Heart right ventricle (tissue), 16 donors: Measurements from ENCODE around the gene ANKS4B. TPM values are rescaled to one million over a fixed set of nuclear protein-coding genes. Genes with fewer than 3 reads are reported as not detected.
A peak's percentile ranks its signal among the peaks of the same experiment; 100 is the strongest.

Experiments
- ATAC-seq, 8 donors: fragments of 200-7000 bp; cut with Tn5 transposase; one replicate each; pipeline ENCODE4 v1.9.1; 2020; ENCODE audit warnings: mild to moderate bottlenecking in 8 of 8, moderate library complexity in 8 of 8, moderate number of reproducible peaks in 1 of 8
- DNase-seq, 2 donors: peaks; one replicate each; pipeline ENCODE4 v3.0.0-alpha.2; 2020
- H3K27ac ChIP-seq, 10 donors: fragments of 200-600 bp; sonication (generic) in 2 of 10; one replicate each; pipeline versions ENCODE4 v1.5.0 to v1.8.0; 2020 to 2022; ENCODE audit warnings: mild to moderate bottlenecking in 3 of 10
- H3K27me3 ChIP-seq, 7 donors: fragments of 200-600 bp; one replicate each; pipeline ENCODE4 v1.8.0; 2021 to 2022; ENCODE audit warnings: mild to moderate bottlenecking in 2 of 7
- H3K36me3 ChIP-seq, 9 donors: fragments of 200-600 bp; sonication (generic) in 1 of 9; one replicate each; pipeline versions ENCODE4 v1.5.0 to v1.8.0; 2020 to 2022; ENCODE audit warnings: mild to moderate bottlenecking in 2 of 9
- H3K4me1 ChIP-seq, 9 donors: fragments of 200-600 bp; sonication (generic) in 1 of 9; one replicate each; pipeline versions ENCODE4 v1.5.0 to v1.8.0; 2020 to 2022; ENCODE audit warnings: mild to moderate bottlenecking in 4 of 9
- H3K4me3 ChIP-seq, 10 donors: fragments of 200-600 bp; sonication (generic) in 2 of 10; one replicate each; pipeline versions ENCODE4 v1.5.0 to v1.8.0; 2020 to 2022; ENCODE audit warnings: mild to moderate bottlenecking in 7 of 10, moderate library complexity in 2 of 10
- H3K9me3 ChIP-seq, 11 donors: fragments of 200-600 bp in 10 of 11; sonication (generic) in 2 of 11; one replicate each; pipeline versions ENCODE4 v1.5.0 to v1.8.0; 2013 to 2022; ENCODE audit warnings: mild to moderate bottlenecking in 2 of 11, control low read depth in 1 of 11, moderate library complexity in 1 of 11
- WGBS, 2 donors: extraction: QIAGEN DNeasy Blood & Tissue Kit; methylation state at CpG; one replicate each; pipeline ENCODE4 v1.1.7; 2013; ENCODE audit warnings: inconsistent platforms in 1 of 2; 5-methylcytosine and 5-hydroxymethylcytosine counted together
- intact Hi-C, 10 donors: fragments of 100-400 bp; cut with DNase I; formaldehyde crosslinking; loops; one replicate each; pipeline versions ENCODE4 v1.11.1 to v1.14.2; 2022
- polyA plus RNA-seq, 2 donors: library from polyadenylated mRNA; stranded (reverse); fragments of 200-250 nt; gene quantifications; one replicate each; pipeline ENCODE4 v1.2.3, GENCODE V29; 2013
- total RNA-seq, 10 donors: library from RNA; stranded (reverse); fragmentation: NEBNext Ultra II Directional in 3 of 10; extraction: Animal tissue kit (Norgen Biotek cat#: 25700) in 3 of 10; gene quantifications; one replicate each; pipeline versions ENCODE4 v1.2.1 to v1.2.4, GENCODE V29; 2021 to 2023
- TF ChIP-seq, protein P1 (sequence below), 9 donors: fragments of 200-600 bp; sonication (generic) in 2 of 9; IDR thresholded peaks; one replicate each; pipeline versions ENCODE4 v1.5.0 to v1.8.0; 2021 to 2022; ENCODE audit warnings: antibody characterized with exemption in 9 of 9, mild to moderate bottlenecking in 5 of 9, moderate library complexity in 1 of 9
- donor health status: Arrhythmogenic right ventricular cardiomyopathy.
- donor health status: ischemic (EF 13 %, LVEDD 7.1; RV severe dilation, severe dysfunction).
- donor health status: healthy with polysubstance abuse.
- donor health status: DM: no; HTN: yes; CAD: no.
- donor health status: DM: no; HTN: no; CAD: no.
- donor health status: ischemic (EF 25% LVEDD 6.9; RV normal size, moderate dysfunction).
- donor health status: ischemic (EF 25% LVEDD 5.7; RV mildly dilated, moderate dysfunction).
- donor health status: healthy.
- donor health status: DM: yes; HTN: yes; CAD: no.
- donor health status: Ischemic cardiomyopathy.
- donor health status: ischemic (EF 35%, LVEDD 5.7; RV mildly dilated, moderate dysfunction).
- donor health status: nonischemic (EF 11% LVEDD 7.7; RV severe dilation, severe dysfunction).
- donor health status: DM: yes; HTN: yes; CAD: no.
- donor health status: PGD.
- donor health status: ischemic (EF 29% LVEDD 5.4; RV normal size, mild dysfunction).
- donor health status: nonischemic (EF 23%, LVEDD 6.1; RV moderate dilation, normal function).

ANKS4B gene
- total and polyA plus RNA-seq, 12 donors, result not detected

DNA sequence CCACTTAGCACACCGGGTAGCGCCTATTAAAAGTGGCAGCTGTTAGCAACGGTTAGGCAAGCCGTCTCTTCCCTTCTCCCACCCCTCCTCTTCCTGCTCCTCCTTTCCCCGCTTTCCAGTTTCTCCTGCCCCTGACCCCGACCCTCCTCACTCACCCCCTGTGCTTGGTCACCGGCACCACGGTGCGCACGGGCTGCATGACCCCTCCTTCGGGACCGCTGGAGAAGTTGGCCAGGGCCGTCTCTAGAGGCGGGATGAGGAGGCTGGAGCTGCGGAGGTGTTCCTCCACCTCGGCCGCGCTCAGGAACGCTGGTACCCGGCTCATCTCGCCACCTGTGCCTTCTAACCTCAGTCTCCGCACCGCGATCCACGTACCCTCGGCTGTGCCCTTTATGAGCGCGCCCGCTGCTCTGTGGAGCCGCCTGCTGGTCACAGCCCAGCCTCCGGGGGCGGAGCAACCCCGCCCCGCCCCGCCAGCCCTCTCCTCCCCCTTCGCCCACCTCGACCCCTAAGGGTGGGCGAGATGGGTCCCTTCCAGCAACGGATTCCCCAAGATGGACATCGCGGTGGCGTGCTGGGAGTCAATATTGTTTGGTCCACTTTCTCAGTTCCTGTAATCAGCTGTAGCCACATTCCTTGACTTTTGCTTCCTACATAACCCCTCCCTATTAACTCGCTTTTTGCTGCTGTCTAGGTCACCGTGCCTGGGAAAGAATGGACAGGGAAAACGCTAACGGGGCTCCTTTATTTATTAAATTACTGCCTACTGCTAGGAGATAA lies 44.6 kb downstream of the ANKS4B start, which contains the start of gene CRYM:
TSS of gene CRYM (minus strand) at position 364 of the 780 bp plus-strand sequence. CDS start at position 325, 39 bp downstream.
- Histone ChIP-seq H3K4me1 (peaks cover 0 to 30% (median 12%) of the 10 kb centered on the region in 9 donors), H3K9me3 (no peaks in the 10 kb centered on the region), H3K27me3 (peaks cover 0 to 85% (median 22%) of the 10 kb centered on the region in 7 donors), H3K27ac (peak within 1 kb of the TSS; percentile 31 to 94 (median 82)), H3K36me3 (peaks cover 0 to 25% (median 0%) of the 10 kb centered on the region in 9 donors), H3K4me3 (peak within 1 kb of the TSS; percentile 4 to 82 (median 61))
- WGBS, 2 donors, result 1% methylated on average over 46 of the region's 46 CpGs
- intact Hi-C loops, result loop anchor here in 3 of 10 donors (1.0 to 10.0 kb wide), 3 partner anchors 93 to 122 kb away; partner anchors contain the start of gene LDAF1 (in 1 of the 3)
- TF ChIP-seq, protein P1, sequence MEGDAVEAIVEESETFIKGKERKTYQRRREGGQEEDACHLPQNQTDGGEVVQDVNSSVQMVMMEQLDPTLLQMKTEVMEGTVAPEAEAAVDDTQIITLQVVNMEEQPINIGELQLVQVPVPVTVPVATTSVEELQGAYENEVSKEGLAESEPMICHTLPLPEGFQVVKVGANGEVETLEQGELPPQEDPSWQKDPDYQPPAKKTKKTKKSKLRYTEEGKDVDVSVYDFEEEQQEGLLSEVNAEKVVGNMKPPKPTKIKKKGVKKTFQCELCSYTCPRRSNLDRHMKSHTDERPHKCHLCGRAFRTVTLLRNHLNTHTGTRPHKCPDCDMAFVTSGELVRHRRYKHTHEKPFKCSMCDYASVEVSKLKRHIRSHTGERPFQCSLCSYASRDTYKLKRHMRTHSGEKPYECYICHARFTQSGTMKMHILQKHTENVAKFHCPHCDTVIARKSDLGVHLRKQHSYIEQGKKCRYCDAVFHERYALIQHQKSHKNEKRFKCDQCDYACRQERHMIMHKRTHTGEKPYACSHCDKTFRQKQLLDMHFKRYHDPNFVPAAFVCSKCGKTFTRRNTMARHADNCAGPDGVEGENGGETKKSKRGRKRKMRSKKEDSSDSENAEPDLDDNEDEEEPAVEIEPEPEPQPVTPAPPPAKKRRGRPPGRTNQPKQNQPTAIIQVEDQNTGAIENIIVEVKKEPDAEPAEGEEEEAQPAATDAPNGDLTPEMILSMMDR (IDR thresholded peaks at IDR 0.05), result peak; percentile 60 to 89 (median 84)
- DNase-seq (peak; percentile 55 to 75), ATAC-seq (peak; percentile 91 to 97 (median 96))

DNA sequence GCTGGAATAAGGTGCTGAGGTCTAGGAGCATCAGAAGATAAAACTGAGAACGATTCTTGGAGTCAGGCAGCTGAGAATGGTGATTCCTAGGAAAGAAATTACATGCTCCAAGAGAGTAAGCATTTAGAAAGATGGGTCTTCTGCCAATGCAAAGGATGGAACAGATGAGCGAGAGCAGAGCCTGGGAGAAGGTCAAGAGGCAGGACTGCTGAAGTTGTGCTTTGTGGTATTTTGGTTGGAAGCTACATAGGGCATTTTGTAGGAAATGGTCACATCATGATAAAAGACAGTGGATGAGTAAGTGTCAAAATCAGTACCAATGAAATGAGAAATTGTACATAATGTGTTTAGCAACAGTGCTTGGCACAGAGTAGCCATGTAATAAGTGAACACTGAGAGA lies 46.0 kb downstream of the ANKS4B start:
- no peak for ATAC-seq
- Histone ChIP-seq H3K4me1 (peaks cover 3 to 41% (median 13%) of the 10 kb centered on the region in 9 donors), H3K9me3 (no peaks in the 10 kb centered on the region), H3K4me3 (no peak overlapping the region), H3K36me3 (peaks cover 0 to 11% (median 0%) of the 10 kb centered on the region in 9 donors), H3K27ac (peak overlapping the region in 1 of 10 donors; percentile 5), H3K27me3 (peaks cover 0 to 93% (median 35%) of the 10 kb centered on the region in 7 donors)
- whole genome bisulfite sequencing, 2 donors, result 61 to 62% methylated on average over 2 of the region's 2 CpGs
- intact Hi-C loops, result loop anchor here in 2 of 10 donors (5.0 to 10.0 kb wide), 2 partner anchors 95 to 122 kb away; partner anchors contain the start of gene LDAF1 (in 1 of the 2)
- DNase-seq, result no peak
- TF ChIP-seq, protein P1 (IDR thresholded peaks at IDR 0.05), result no peak

DNA sequence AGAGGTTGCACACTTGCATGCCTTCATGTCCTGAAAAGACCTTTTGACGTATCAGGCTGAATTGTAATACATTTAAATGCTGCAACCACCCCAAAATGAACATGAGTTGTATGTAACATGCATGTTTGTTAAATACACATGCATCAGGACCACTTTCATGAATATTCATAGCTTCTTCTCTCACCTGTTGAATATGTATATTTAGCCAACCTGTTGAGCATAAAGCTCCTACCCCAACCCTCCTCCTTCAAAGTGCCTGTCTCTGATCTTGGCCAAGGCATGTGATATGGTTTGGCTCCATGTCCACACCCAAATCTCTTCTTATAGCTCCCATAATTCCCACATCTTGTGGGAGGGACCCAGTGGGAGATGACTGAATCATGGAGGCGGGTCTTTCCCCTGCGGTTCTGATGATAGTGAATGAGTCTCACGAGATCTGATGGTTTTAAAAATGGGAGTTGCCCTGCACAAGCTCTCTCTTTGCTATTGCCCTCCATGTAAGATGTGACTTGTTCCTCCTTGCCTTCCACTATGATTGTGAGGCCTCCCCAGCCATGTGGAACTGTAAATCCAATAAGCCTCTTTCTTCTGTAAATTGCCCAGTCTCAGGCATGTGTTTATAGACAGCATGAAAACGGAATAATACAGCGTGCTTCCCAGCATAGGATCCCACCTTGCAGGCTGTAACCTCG lies 48.3 kb downstream of the ANKS4B start:
- intact Hi-C loops, result loop anchor here in 1 of 10 donors (5.0 kb wide), 1 partner anchor 95 kb away; no protein-coding TSS in a partner anchor
- Histone ChIP-seq H3K27ac (no peak overlapping the region), H3K27me3 (peaks cover 0 to 94% (median 44%) of the 10 kb centered on the region in 7 donors), H3K36me3 (no peaks in the 10 kb centered on the region), H3K9me3 (no peaks in the 10 kb centered on the region), H3K4me1 (peaks cover 3 to 30% (median 13%) of the 10 kb centered on the region in 9 donors), H3K4me3 (no peak overlapping the region)
- TF ChIP-seq, protein P1 (IDR thresholded peaks at IDR 0.05), result no peak
- ATAC-seq (no peak), DNase-seq (no peak)
- WGBS, 2 donors, result 76 to 79% methylated on average over 7 of the region's 7 CpGs
